Stimulated activated CD8-positive, alpha-beta memory T cell treated with anti-CD3 and anti-CD28 coated beads, Interleukin-12 subunit alpha, Interleukin-12 subunit beta, amount 100 ng/mL, for 4 hours (primary cell): ENCODE data around the gene ZNF772.
"Not testable (repeated sequence)": the region's sequence is repeated elsewhere in the genome, so short reads cannot be mapped to it uniquely, and the experiment has no call there.

Experiments used
- DNase-seq: peaks from one replicate; pipeline ENCODE4 v3.0.0-alpha.2; 2020; ENCODE audit warnings: low read depth

ZNF772 gene

GRCh38 chr19:57477191-57478008 lies at the start of gene ZNF772:
TSS of gene ZNF772 (minus strand) at chr19:57477566. CDS start at chr19:57477309, 257 bp downstream.
- DNase-seq, result peak; percentile 69

GRCh38 chr19:57518021-57518420 lies 40.7 kb upstream of the ZNF772 start:
- DNase-seq, result not testable (repeated sequence)

- DNase-seq, result no peak
Measured at GRCh38 chr19:57515255-57515654, 37.9 kb upstream of the ZNF772 start.

- no peak for DNase-seq
Measured at GRCh38 chr19:57512845-57513244, 35.5 kb upstream of the ZNF772 start.

- DNase-seq, result no peak
Measured at GRCh38 chr19:57511484-57511883, 34.1 kb upstream of the ZNF772 start.

GRCh38 chr19:57506163-57506562 lies 28.8 kb upstream of the ZNF772 start:
- DNase-seq, result no peak

- not testable (repeated sequence) for DNase-seq
Measured at GRCh38 chr19:57500400-57500799, 23.0 kb upstream of the ZNF772 start.

GRCh38 chr19:57499680-57500395 lies 22.5 kb upstream of the ZNF772 start, which contains the start of gene ZNF773:
TSS of gene ZNF773 (plus strand) at chr19:57499938. CDS start at chr19:57500081, 143 bp downstream.
- DNase-seq, result peak; percentile 93

- not testable (repeated sequence) for DNase-seq
Measured at GRCh38 chr19:57499332-57499679, 21.9 kb upstream of the ZNF772 start.

- DNase-seq, result not testable (repeated sequence)
Measured at GRCh38 chr19:57488299-57488644, 10.9 kb upstream of the ZNF772 start.

- DNase-seq, result peak; percentile 86
Measured at GRCh38 chr19:57487477-57488298, 10.3 kb upstream of the ZNF772 start, which contains the start of gene ZNF419. TSS of gene ZNF419 (plus strand) at chr19:57487750. CDS start at chr19:57487951, 201 bp downstream.

GRCh38 chr19:57473646-57474045 lies 3.7 kb downstream of the ZNF772 start:
- DNase-seq, result no peak

GRCh38 chr19:57466489-57466888 lies 10.9 kb downstream of the ZNF772 start:
- no peak for DNase-seq

- DNase-seq, result no peak
Measured at GRCh38 chr19:57465680-57466381, 11.5 kb downstream of the ZNF772 start.

- no peak for DNase-seq
Measured at GRCh38 chr19:57452307-57452706, 25.1 kb downstream of the ZNF772 start.

GRCh38 chr19:57443121-57443696 lies 34.2 kb downstream of the ZNF772 start:
- no peak for DNase-seq

GRCh38 chr19:57441979-57442752 lies 35.2 kb downstream of the ZNF772 start:
- no peak for DNase-seq

GRCh38 chr19:57438925-57439324 lies 38.4 kb downstream of the ZNF772 start:
- no peak for DNase-seq

- DNase-seq, result no peak
Measured at GRCh38 chr19:57437931-57438330, 39.4 kb downstream of the ZNF772 start.

GRCh38 chr19:57436417-57436816 lies 40.9 kb downstream of the ZNF772 start:
- no peak for DNase-seq
